LNCaP clone FGC (cell line): ENCODE results near the gene POU2F3.

Experiments used
- DNase-seq: peaks from one replicate; pipeline ENCODE4 v3.0.0-alpha.2; 2011; ENCODE audit warnings: low read depth
- H3K4me3 ChIP-seq: 2 replicates; pipeline ENCODE4 v1.5.1; 2011; ENCODE audit warnings: mild to moderate bottlenecking, low read depth, low read length, control low read depth
- CTCF ChIP-seq: IDR thresholded peaks from 2 replicates; pipeline ENCODE4 v1.5.1; 2012; ENCODE audit warnings: mild to moderate bottlenecking; ENCODE audit not compliant: control insufficient read depth, insufficient read depth; ENCODE audit errors: extremely low read depth

POU2F3 gene

GRCh38 chr11:120365512-120365911 is 125.6 kb downstream of the POU2F3 start:
- TF ChIP-seq CTCF = no peak
- DNase-seq = no peak
- H3K4me3 ChIP-seq = no peak overlapping the region
